HTERT RPE-1 (cell line): ENCODE data around the gene TTC13.

Experiments
- in situ Hi-C: fragments of 300-500 bp; cut with MboI; formaldehyde crosslinking; loops from 4 replicates; pipeline ENCODE4 v1.14.3; 2020; ENCODE audit warnings: low sequenced_read_pairs

Gene TTC13

GRCh38 chr1:230958370-230958769 is 20.3 kb downstream of the TTC13 start:
- in situ Hi-C loops: no loop called here

- in situ Hi-C loops: no loop called here
Observed at GRCh38 chr1:230957580-230957989, 21.1 kb downstream of the TTC13 start.

GRCh38 chr1:230950404-230950803 is 28.3 kb downstream of the TTC13 start:
- in situ Hi-C loops: no loop called here

- in situ Hi-C loops: no loop called here
Observed at GRCh38 chr1:230948903-230949302, 29.8 kb downstream of the TTC13 start.

- in situ Hi-C loops: no loop called here
Observed at GRCh38 chr1:230948301-230948700, 30.4 kb downstream of the TTC13 start.

GRCh38 chr1:230943048-230943593 is 35.5 kb downstream of the TTC13 start:
- in situ Hi-C loops: no loop called here

- in situ Hi-C loops: no loop called here
Observed at GRCh38 chr1:230940848-230941247, 37.8 kb downstream of the TTC13 start.

GRCh38 chr1:230939806-230940489 is 38.7 kb downstream of the TTC13 start:
- in situ Hi-C loops: no loop called here

- in situ Hi-C loops: no loop called here
Observed at GRCh38 chr1:230938924-230939368, 39.7 kb downstream of the TTC13 start.

- in situ Hi-C loops: no loop called here
Observed at GRCh38 chr1:230937371-230937770, 41.3 kb downstream of the TTC13 start.

GRCh38 chr1:230936475-230936874 is 42.2 kb downstream of the TTC13 start:
- in situ Hi-C loops: no loop called here

- in situ Hi-C loops: no loop called here
Observed at GRCh38 chr1:230935852-230936251, 42.8 kb downstream of the TTC13 start.

- in situ Hi-C loops: no loop called here
Observed at GRCh38 chr1:230930986-230931385, 47.7 kb downstream of the TTC13 start.

- in situ Hi-C loops: no loop called here
Observed at GRCh38 chr1:230926182-230926581, 52.5 kb downstream of the TTC13 start.

- in situ Hi-C loops: no loop called here
Observed at GRCh38 chr1:230925608-230926007, 53.1 kb downstream of the TTC13 start.

- in situ Hi-C loops: no loop called here
Observed at GRCh38 chr1:230923176-230923575, 55.5 kb downstream of the TTC13 start.

GRCh38 chr1:230922620-230923019 is 56.0 kb downstream of the TTC13 start:
- in situ Hi-C loops: no loop called here

- in situ Hi-C loops: no loop called here
Observed at GRCh38 chr1:230919207-230919606, 59.5 kb downstream of the TTC13 start.

- in situ Hi-C loops: no loop called here
Observed at GRCh38 chr1:230917284-230918135, 61.2 kb downstream of the TTC13 start.

- in situ Hi-C loops: no loop called here
Observed at GRCh38 chr1:230916587-230917283, 61.9 kb downstream of the TTC13 start.

GRCh38 chr1:230915078-230915477 is 63.6 kb downstream of the TTC13 start:
- in situ Hi-C loops: no loop called here
